Fibroblast of villous mesenchyme (primary cell): ENCODE measurements around the gene ASPRV1. TPM values are rescaled to one million over a fixed set of nuclear protein-coding genes. Genes with fewer than 3 reads are reported as not detected.

Experiments used
- DNase-seq: peaks from one replicate; pipeline ENCODE4 v3.0.0-alpha.2; 2010; ENCODE audit warnings: low read depth
- H3K4me3 ChIP-seq: 2 replicates; pipeline ENCODE4 v1.5.1; 2011; ENCODE audit warnings: low read depth, mild to moderate bottlenecking, low read length
- total RNA-seq: library from RNA; depleted of rRNA; stranded (reverse); fragments of >200 nt; gene quantifications from 2 replicates; pipeline ENCODE4 v1.2.3, GENCODE V29; 2012
- TF ChIP-seq, protein P1 (sequence below): IDR thresholded peaks from 2 replicates; pipeline ENCODE4 v1.5.1; 2012; ENCODE audit warnings: low read depth, mild to moderate bottlenecking, low read length; ENCODE audit not compliant: insufficient read depth

The ASPRV1 gene
- total RNA-seq, 1 donor: 0.43 TPM

- H3K4me3 ChIP-seq: no peak overlapping the region
- no peak for DNase-seq
- TF ChIP-seq, protein P1, sequence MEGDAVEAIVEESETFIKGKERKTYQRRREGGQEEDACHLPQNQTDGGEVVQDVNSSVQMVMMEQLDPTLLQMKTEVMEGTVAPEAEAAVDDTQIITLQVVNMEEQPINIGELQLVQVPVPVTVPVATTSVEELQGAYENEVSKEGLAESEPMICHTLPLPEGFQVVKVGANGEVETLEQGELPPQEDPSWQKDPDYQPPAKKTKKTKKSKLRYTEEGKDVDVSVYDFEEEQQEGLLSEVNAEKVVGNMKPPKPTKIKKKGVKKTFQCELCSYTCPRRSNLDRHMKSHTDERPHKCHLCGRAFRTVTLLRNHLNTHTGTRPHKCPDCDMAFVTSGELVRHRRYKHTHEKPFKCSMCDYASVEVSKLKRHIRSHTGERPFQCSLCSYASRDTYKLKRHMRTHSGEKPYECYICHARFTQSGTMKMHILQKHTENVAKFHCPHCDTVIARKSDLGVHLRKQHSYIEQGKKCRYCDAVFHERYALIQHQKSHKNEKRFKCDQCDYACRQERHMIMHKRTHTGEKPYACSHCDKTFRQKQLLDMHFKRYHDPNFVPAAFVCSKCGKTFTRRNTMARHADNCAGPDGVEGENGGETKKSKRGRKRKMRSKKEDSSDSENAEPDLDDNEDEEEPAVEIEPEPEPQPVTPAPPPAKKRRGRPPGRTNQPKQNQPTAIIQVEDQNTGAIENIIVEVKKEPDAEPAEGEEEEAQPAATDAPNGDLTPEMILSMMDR: no peak
Observed at GRCh38 chr2:69989009-69989408, 27.6 kb upstream of the ASPRV1 start.

- DNase-seq: no peak
- TF ChIP-seq, protein P1: no peak
Observed at GRCh38 chr2:69988086-69988635, 26.7 kb upstream of the ASPRV1 start.

DNA sequence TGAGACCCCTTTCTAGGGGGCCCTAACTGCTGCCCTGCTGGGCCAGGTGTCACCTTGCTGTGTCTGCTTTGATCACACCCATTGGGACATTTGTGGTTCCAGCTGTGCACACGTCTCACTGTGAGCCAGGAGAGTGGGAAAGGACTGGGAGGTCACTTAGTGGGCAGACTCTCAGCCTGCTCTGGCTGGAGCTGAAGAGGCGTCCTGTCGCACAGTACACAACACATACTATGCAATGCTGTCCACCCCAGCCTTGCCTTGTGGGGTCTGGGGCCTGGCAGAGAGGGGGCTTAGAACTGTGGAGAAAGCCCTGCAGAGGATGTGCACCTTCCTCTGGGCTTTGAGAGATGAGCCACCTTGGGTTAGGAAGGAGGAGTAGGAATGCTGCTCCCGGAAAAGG, 25.3 kb upstream of the ASPRV1 start:
- H3K4me3 ChIP-seq: no peak overlapping the region
- no peak for DNase-seq
- TF ChIP-seq, protein P1: no peak

More at GRCh38 chr2:69988086-69988635, 26.7 kb upstream of the ASPRV1 start:
- no peak overlapping the region for H3K4me3 ChIP-seq

- DNase-seq: peak; percentile 94
- H3K4me3 ChIP-seq: no peak overlapping the region
- TF ChIP-seq, protein P1: no peak
Observed at GRCh38 chr2:69985688-69986087, 24.3 kb upstream of the ASPRV1 start.

DNA sequence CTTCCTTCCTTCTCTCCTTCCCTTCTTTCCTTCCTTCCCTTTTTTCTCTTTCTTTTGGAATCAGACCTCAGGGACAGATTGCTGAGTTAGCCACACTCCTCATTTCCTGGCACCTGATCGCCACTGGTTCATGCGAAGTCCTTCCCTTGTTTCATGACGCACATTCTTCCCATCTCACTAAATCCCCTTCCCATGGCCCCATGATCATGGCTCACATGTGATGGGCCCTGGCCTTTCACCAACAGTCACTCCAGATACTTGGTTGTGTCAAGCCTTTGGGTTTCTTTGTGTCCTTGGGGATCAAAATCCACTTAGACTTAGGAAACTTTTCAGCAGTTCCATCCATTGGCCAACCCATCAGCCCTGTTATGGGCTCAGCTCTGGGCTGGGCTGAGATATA, 23.8 kb upstream of the ASPRV1 start:
- H3K4me3 ChIP-seq: no peak overlapping the region
- TF ChIP-seq, protein P1: no peak
- no peak for DNase-seq

DNA sequence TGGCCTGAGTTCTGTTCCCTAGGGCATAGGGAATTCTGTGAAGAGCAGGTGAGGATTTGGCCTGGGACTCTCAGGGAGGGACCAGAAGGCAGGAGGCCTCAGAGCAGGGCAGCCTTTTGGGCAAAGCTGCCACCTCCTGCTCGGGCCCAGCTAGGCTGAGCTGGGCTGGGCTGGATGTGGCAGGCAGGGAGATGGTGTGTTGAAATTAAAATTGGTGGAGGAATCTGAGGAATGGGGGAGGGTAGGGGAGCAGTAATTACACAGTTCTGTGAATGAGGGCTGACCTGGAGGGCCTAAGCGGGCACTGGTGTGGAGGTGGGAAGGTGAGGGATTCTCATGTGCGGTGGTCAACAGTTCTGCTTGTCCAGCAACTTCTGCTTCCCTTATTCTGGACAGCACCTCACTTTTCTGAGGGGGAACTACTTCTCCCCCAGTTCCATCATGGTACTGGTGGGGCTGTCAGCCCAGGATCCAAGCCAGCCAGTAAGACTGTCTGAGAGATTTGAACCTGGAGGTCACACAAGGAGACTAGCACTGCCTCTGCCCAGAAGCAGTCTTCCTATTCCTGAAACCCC, 22.0 kb upstream of the ASPRV1 start:
- no peak overlapping the region for H3K4me3 ChIP-seq
- TF ChIP-seq, protein P1: no peak
- DNase-seq: no peak
